Measurements from ENCODE around the gene ASTN2.

DNA sequence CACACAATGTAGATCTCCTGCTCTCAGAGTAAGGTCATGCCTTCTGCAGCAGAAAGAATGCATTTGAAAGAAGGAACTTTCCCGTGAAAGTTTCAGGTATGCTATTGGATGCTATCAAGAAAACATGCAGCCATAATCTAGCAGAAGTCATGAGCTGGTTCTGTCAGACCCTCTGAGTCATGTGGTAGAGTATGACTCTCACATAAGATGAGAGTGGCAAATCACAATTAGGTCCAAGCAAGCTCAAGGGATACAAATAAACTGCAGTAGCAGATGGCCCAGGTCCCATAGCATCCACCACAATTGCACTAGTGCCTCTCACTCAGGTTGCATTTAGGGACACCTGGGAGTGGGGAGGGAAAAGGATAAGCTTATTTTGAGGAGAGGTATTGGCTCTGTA lies 292.8 kb downstream of the ASTN2 start:
- TF ChIP-seq, protein P1, sequence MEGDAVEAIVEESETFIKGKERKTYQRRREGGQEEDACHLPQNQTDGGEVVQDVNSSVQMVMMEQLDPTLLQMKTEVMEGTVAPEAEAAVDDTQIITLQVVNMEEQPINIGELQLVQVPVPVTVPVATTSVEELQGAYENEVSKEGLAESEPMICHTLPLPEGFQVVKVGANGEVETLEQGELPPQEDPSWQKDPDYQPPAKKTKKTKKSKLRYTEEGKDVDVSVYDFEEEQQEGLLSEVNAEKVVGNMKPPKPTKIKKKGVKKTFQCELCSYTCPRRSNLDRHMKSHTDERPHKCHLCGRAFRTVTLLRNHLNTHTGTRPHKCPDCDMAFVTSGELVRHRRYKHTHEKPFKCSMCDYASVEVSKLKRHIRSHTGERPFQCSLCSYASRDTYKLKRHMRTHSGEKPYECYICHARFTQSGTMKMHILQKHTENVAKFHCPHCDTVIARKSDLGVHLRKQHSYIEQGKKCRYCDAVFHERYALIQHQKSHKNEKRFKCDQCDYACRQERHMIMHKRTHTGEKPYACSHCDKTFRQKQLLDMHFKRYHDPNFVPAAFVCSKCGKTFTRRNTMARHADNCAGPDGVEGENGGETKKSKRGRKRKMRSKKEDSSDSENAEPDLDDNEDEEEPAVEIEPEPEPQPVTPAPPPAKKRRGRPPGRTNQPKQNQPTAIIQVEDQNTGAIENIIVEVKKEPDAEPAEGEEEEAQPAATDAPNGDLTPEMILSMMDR (IDR thresholded peaks at IDR 0.05): no peak
- no peak for TF ChIP-seq POLR2A (IDR thresholded peaks at IDR 0.05)

Measured in thyroid gland (tissue), 4 donors.